Measurements from ENCODE around the gene C1orf122. TPM values are rescaled to one million over a fixed set of nuclear protein-coding genes. Genes with fewer than 3 reads are reported as not detected.

C1orf122 gene
- total and polyA plus RNA-seq, 2 of the 13 experiments (the other 11 are each of a cell fraction or from before 2014, with no cell fraction given): 18.7 to 40.6 TPM

- Histone ChIP-seq H3K79me2 (ENCODE audit: insufficient read depth, low read length) (peaks cover 7% of the 10 kb centered on the region), H3K27ac (ENCODE audit: extremely low read length, insufficient read depth, low read length) (no peak overlapping the region), H3K27me3 (ENCODE audit: control insufficient read depth in 1 of 2, insufficient read depth in 2 of 2, low read length in 2 of 2) (no peaks in the 10 kb centered on the region), H4K20me1 (ENCODE audit: insufficient read depth, low read length) (no peaks in the 10 kb centered on the region; the same call in 1 of the 2 replicates), H3K9ac (ENCODE audit: insufficient read depth, low read depth, low read length) (no peak overlapping the region), H3K9me3 (ENCODE audit: low read length) (no peaks in the 10 kb centered on the region), H3K4me2 (ENCODE audit: low read depth, low read length) (no peak overlapping the region), H3K4me3 (replicated peaks in 1 of 3; ENCODE audit: insufficient read depth in 1 of 3, low read depth in 2 of 3, low read length in 3 of 3) (no peak overlapping the region), H3K36me3 (replicated peaks in 1 of 2; ENCODE audit: control insufficient read depth in 1 of 2, insufficient read depth in 2 of 2, low read length in 2 of 2) (peaks cover 17 to 55% of the 10 kb centered on the region in 2 experiments), H2AFZ (ENCODE audit: low read length) (no peak overlapping the region), H3K4me1 (ENCODE audit: insufficient read depth, low read length) (peaks cover 16% of the 10 kb centered on the region)
- no peak for FAIRE-seq
- CTCF ChIA-PET (ENCODE audit: low intra/inter-chr PET ratio, low total read pairs): no interaction called here
- no peak for ATAC-seq
- TF ChIP-seq FOXA3 (CRISPR knock-in tag; IDR thresholded peaks at IDR 0.05): no peak
- TF ChIP-seq ZNF121 (CRISPR knock-in tag; IDR thresholded peaks at IDR 0.05): peak; percentile 19; the same call in 1 of the 2 replicates
- in situ Hi-C loops (cut with HindIII; ENCODE audit: extremely low pct_ligation_motif_present, low pct_unique_long_range_greater_than_20kb) (no loop called here), intact Hi-C loops (cut with micrococcal nuclease; ENCODE audit: unreplicated experiment) (loop anchor here (10.0 kb wide), 1 partner anchor 73 kb away; no protein-coding TSS in a partner anchor)
- WGBS (ENCODE audit: low lambda C conversion rate): 97% methylated on average over 3 of the region's 3 CpGs
- POLR2A ChIA-PET: no interaction called here
- DNase-seq (ENCODE audit: low spot score): no peak
- BruUV-seq (replicated peaks): no TSS peak
Observed at GRCh38 chr1:37797750-37798345, 9.7 kb upstream of the C1orf122 start.

- Histone ChIP-seq H3K27me3 (ENCODE audit: control insufficient read depth in 1 of 2, insufficient read depth in 2 of 2, low read length in 2 of 2) (no peaks in the 10 kb centered on the region; a peak in 1 of 5 replicates), H3K27ac (ENCODE audit: extremely low read length, insufficient read depth, low read length) (no peak overlapping the region), H4K20me1 (ENCODE audit: insufficient read depth, low read length) (peaks cover 5% of the 10 kb centered on the region; the same call in 1 of the 2 replicates), H2AFZ (ENCODE audit: low read length) (no peak overlapping the region), H3K9me3 (ENCODE audit: low read length) (no peaks in the 10 kb centered on the region), H3K36me3 (replicated peaks in 1 of 2; ENCODE audit: control insufficient read depth in 1 of 2, insufficient read depth in 2 of 2, low read length in 2 of 2) (peaks cover 27 to 85% of the 10 kb centered on the region in 2 experiments), H3K4me3 (replicated peaks in 1 of 3; ENCODE audit: insufficient read depth in 1 of 3, low read depth in 2 of 3, low read length in 3 of 3) (no peak overlapping the region), H3K9ac (ENCODE audit: insufficient read depth, low read depth, low read length) (no peak overlapping the region), H3K4me2 (ENCODE audit: low read depth, low read length) (no peak overlapping the region), H3K79me2 (ENCODE audit: insufficient read depth, low read length) (peaks cover 14% of the 10 kb centered on the region), H3K4me1 (ENCODE audit: insufficient read depth, low read length) (peaks cover 19% of the 10 kb centered on the region)
- ATAC-seq (no peak), FAIRE-seq (no peak), DNase-seq (ENCODE audit: low spot score) (no peak)
- in situ Hi-C loops (cut with HindIII; ENCODE audit: extremely low pct_ligation_motif_present, low pct_unique_long_range_greater_than_20kb) (no loop called here), intact Hi-C loops (cut with micrococcal nuclease; ENCODE audit: unreplicated experiment) (no loop called here)
- ChIA-PET POLR2A (interaction anchor here (0.7 kb wide), 1 partner anchor 60 kb away, joined by 4 read pairs; no protein-coding TSS in a partner anchor), CTCF (ENCODE audit: low intra/inter-chr PET ratio, low total read pairs) (no interaction called here)
- BruUV-seq (replicated peaks): TSS peak; percentile 28
- whole genome bisulfite sequencing (ENCODE audit: low lambda C conversion rate): 95% methylated on average over 1 of the region's 1 CpG
- TF ChIP-seq POLR2A (IDR thresholded peaks at IDR 0.05; ENCODE audit: insufficient read depth in 1 of 2, low read depth in 2 of 2, low read length in 2 of 2) (peak; percentile 24 to 46; a peak in 3 of 4 replicates), ZNF337 (CRISPR knock-in tag; IDR thresholded peaks at IDR 0.05; ENCODE audit: borderline replicate concordance, low read depth) (no peak), RBAK (CRISPR knock-in tag; IDR thresholded peaks at IDR 0.05) (no peak), ZNF496 (CRISPR knock-in tag; IDR thresholded peaks at IDR 0.05; ENCODE audit: insufficient replicate concordance) (no peak), POLR2AphosphoS5 (IDR thresholded peaks at IDR 0.05; ENCODE audit: low read depth, low read length) (peak; percentile 18), SMAD9 (CRISPR knock-in tag; IDR thresholded peaks at IDR 0.05) (no peak), ZNF20 (CRISPR knock-in tag; IDR thresholded peaks at IDR 0.05) (no peak), ARID5B (CRISPR knock-in tag; IDR thresholded peaks at IDR 0.05) (no peak), SP5 (CRISPR knock-in tag; IDR thresholded peaks at IDR 0.05; ENCODE audit: borderline replicate concordance, low read depth) (no peak), MIER2 (CRISPR knock-in tag; IDR thresholded peaks at IDR 0.05) (no peak), SKI (IDR thresholded peaks at IDR 0.05; ENCODE audit: partially characterized antibody) (no peak), PAF1 (CRISPR knock-in tag; IDR thresholded peaks at IDR 0.05) (no peak)
Observed at GRCh38 chr1:37802439-37802838, 5.2 kb upstream of the C1orf122 start.
